Peyer's patch (tissue), 4 donors: ENCODE data around the gene ASAP3.

Experiments used
- CTCF ChIP-seq, 6 experiments: fragments of 450-650 bp in 4 of 6; fragments of 200-600 bp in 2 of 6; sonication (generic) in 1 of 6; IDR thresholded peaks; one replicate each; pipeline ENCODE4 v1.5.1; 2017 to 2019; ENCODE audit warnings: antibody characterized with exemption in 6 of 6, mild to moderate bottlenecking in 3 of 6, moderate library complexity in 1 of 6
- POLR2A ChIP-seq, 2 donors: fragments of 450-650 bp; IDR thresholded peaks; one replicate each; pipeline ENCODE4 v1.5.1; 2017; ENCODE audit warnings: antibody characterized with exemption in 2 of 2, mild to moderate bottlenecking in 2 of 2, moderate library complexity in 2 of 2

- no peak for TF ChIP-seq POLR2A (IDR thresholded peaks at IDR 0.05)
- no peak for TF ChIP-seq CTCF (IDR thresholded peaks at IDR 0.05)
Observed at GRCh38 chr1:23397908-23398307, 86.1 kb downstream of the ASAP3 start.
